LHCN-M2 (cell line): ENCODE data around the gene CA12. TPM values are rescaled to one million over a fixed set of nuclear protein-coding genes. Genes with fewer than 3 reads are reported as not detected.
A peak's percentile ranks its signal among the peaks of the same experiment; 100 is the strongest.

Source experiments
- DNase-seq: peaks from one replicate; pipeline ENCODE4 v3.0.0-alpha.2; 2012; ENCODE audit warnings: low read depth
- total RNA-seq: library from RNA; depleted of rRNA; stranded (reverse); fragments of >200 nt; gene quantifications from 2 replicates; pipeline ENCODE4 v1.2.3, GENCODE V29; 2014

CA12 gene
- total RNA-seq, 1 experiment from 2014 or later, result 4.9 TPM

DNA sequence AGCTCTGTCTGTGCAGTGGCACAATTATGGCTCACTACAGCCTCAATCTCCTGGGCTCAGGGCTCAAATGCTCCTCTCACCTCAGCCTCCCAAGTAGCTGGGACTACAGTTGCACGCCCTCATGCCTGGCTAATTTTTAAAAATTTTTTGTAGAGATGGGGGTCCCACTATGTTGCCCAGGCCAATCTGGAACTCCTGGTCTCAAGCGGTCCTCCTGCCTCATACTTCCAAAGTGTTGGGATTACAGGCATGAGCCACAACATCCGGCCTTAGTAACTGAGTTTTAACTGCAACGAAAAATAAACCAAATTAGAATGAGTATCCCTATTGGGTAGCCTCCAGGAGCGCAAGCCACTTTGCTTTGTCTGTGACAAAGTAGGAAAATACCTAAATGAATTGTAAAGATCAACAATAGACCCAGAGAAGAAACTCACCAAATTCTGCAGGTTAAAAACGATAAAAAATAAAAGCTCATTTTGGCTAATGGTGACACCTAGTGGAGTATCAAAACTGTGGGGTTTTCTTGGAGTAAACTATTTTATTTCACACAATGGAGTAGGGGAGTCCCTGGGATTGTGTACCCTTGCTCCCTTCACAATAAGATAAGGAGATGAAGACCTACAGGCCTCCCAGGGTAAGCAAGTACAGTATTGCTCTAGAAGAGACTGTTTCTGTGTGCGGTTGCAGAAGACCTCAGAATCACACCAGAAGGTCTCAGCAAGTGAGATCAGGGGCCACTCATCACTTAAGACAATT is 21.0 kb upstream of the CA12 start:
- DNase-seq, result peak; percentile 55

GRCh38 chr15:63401714-63402497 is 20.3 kb upstream of the CA12 start:
- no peak for DNase-seq

DNA sequence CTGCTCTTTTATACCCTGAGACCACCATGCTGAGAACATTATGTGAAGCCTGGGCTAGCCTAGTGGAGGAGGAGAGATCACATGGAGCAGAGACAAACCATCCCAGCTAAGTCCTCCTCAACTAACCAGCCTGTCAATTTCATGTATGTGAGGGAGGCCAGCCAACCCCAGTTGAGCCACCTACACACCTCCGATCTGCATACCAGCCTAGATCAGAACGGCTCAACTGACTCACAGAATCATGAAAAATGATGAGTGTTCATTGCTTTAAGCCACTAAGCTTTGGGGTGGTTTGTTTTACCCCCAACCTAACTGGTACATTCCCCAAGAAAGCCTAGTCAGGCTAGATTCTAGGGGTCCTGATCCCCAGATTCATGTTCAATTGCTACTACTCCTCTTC is 19.4 kb upstream of the CA12 start:
- DNase-seq, result no peak

DNA sequence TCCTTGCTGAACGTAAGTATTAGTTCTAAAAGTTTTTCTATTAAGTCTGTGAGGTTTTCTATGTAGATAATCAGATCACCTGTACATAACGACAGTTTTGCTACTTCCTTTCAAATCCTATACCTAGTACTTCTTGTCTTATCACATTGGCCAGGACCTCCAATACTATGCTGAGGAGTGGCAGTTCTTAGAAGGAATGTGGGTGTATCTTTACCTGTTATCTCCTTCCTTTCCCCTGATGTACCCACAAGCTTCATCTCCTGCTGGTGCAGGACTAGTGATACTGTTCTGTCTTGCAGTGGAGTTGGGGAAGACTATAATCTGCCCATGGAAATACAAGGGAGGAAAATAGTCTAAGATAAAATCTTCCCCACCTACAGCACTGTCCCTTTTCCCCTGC is 16.8 kb upstream of the CA12 start:
- DNase-seq, result no peak

- DNase-seq, result no peak
Observed at GRCh38 chr15:63396152-63396928, 14.7 kb upstream of the CA12 start.

DNA sequence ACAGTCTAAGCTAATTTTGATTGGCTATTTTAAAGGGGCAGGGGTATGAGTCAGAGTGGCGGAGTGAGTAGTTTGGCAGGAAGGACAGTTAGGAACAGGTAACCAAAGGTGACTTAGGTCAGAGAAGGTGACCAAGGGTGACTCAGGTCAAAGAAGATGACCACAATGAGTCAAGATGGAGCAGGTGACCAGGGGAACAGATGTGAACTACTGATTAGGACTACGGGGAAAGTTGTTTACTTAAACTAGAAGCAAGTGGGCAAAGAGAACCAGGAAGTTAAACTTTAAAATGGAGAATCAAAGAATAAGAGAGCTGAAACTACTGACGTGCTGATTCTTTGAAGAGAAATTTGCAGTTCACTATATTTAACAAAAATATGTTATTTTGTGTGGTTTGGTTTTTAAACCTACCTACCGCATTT is 14.1 kb upstream of the CA12 start:
- no peak for DNase-seq

DNA sequence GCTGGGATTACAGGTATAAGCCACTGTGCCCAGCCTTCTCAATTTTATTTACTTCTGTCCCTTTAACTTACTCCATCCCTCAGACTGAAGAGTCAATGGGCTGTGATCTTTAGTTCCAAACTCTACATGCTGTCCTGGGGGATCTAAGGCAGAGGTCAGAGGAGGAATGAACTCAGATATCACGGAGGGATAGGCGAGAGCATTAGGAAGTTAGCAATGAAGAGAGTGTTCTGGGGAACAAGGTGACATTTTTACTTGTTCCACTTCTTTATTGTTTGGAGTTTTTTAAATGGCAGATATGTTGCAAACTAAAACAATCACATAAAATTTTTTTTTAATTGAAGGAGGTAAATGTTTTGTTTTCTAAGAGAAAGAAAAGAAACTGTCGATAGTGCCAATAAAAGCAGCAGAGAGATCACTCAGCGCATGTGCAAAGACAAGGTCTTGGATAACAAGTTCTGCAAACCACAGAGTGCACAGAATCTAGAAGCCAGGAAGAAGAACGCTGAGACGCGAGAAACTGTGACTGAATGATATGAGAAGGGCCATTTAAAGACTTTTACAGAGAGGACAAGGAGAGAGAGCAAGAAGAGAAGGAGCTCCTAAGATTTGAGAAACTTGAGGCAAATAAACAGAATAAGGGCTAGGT is 10.8 kb upstream of the CA12 start:
- no peak for DNase-seq

DNA sequence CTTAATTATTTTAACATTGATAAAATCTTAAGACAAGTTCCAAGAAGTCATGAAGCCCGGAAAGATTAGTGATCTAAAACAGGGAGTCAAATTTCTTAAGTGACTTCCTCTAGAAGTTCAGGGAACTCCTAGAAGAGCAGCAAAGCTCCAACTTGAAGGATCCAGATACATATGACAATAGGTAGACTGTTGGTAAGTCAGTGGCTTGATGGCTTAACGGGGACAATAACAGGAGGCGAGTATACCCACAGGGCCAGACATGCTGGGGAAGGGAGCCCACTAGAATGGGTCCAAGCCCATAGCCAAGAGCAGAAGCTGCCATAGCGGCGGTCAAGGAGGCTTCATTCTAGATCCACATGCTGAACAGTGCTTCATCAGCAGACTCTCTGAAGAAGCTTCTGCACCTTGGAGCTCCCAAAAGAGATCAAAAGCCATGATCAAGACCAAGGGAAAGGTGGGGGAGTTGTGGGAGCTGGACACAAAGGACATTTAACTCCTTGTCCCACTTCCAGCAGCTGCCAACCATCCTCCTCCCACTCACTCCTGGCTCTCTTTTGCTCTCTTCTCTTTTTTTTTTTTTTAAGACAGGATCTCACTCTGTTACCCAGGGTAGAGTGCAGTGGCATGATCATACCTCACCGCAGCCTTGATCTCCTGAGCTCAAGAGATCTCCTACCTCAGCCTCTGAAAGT is 10.2 kb upstream of the CA12 start:
- no peak for DNase-seq

DNA sequence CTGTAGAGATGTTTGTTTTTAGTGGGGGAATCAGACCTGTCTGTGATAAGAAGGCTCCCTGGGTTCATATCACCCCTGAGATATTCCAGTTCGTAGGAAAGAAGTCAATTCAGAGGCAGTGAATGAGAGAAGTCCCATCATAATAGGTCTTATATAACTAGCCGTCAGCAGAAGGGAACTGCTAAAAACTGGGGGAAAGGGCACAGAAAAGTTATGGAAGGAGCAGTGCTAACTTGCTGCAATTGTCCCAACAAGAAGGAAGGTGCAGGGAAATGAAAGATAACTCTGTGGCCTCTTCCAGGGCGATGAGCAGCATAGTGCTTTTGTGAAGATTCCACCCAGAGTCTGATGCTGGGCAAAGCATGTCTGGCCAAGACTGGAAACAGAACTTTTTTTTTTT is 9.0 kb upstream of the CA12 start:
- no peak for DNase-seq

DNA sequence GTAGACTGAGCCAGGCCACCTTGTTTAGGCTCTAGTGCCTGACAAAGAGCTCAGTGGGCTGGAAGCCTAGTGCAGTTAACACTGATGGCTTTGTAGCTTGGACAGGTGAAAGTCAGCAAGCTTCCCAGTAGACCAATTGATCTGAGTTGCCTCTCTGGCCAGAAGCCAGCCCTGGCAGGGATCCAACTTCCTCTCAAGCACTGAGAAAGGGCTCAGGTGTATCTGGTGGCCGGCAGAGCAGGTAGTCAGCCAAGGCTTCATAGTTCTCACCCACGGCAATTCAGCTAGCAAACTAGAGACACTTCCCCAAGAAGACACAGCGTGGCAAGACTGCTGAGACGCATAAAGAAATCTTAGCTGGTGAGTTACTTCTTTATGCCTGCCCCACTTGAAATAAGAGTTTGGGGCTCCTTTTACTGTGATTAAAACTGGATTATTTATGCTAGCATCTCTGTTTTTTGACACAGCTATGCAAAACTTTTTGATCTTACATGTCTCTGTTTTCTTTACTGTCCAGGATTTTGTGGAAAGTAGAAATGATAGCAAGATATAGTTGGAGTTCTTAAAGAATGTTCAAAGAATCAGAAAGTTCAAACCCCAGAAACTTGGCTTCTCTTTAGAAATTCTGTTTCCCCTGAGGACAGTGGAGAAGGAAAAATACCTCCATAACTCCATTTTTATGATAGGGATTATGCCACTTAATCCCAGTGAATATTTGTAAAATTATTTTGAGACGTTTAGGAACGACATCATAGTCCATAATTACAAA is 8.4 kb upstream of the CA12 start:
- DNase-seq, result no peak

DNA sequence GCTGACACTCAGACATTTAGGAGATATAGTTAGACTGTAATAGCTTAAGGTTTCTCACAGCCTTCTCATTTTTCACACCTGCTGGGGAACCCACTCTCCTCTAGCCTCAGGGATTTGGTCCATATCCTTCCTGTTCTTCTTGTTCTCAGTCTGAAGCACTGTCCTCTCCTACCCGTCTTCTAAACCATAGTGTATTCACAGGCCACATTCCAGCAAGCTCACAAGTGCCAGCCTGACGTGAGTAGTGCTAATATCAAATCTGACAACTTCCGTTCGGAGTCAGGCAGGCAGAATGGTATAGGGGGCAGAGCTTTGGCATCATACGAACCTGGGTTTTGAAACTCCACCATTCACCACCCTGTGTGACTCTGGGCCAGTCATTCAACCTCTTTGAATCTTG is 6.9 kb upstream of the CA12 start:
- no peak for DNase-seq

GRCh38 chr15:63387748-63388493 is 6.3 kb upstream of the CA12 start:
- DNase-seq, result no peak

- DNase-seq, result no peak
Observed at GRCh38 chr15:63385911-63386531, 4.4 kb upstream of the CA12 start.

DNA sequence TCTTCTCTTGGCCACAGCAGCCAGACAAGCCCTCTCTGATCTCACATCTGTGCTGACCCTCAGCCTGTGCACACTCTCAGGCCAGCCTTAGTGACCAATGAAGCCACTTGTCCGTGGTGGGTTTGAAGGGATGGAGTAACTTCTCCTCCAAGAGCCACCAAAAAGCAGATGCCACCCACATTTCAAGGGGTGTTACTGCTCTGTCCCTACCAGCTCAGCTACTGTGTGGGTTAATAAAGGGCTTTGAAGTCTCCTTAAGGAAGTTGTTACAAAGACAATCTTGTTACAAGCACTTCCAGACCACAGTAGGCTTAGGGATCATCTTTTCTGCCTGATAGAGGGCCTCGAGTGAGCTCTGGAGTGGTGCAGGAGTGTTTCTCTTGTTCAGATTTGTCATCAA is 3.3 kb upstream of the CA12 start:
- no peak for DNase-seq

GRCh38 chr15:63382966-63383710 is 1.5 kb upstream of the CA12 start:
- no peak for DNase-seq

DNA sequence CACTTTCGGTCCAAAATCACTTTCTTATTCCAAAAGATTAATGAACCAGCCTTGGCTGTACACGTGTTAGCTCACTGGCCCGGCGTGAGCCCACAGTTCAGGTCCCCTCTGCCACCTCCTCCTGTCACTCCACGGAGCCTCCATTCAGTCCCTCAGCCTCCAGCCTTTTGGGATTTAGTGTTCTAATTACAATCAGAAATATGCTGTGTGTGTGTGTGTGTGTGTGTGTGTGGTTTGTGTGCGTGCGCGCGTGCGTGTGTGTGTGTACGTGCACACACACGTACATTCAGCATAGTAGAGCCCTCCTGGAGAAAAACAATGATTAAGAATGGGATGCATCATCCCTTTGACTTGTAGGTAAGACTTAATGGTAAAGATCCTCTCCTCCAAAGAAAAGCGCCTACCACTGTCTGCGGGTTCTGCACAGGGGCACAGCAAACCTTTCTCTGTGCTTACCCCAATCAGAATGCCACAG is 801 bp downstream of the CA12 start:
- DNase-seq, result no peak

DNA sequence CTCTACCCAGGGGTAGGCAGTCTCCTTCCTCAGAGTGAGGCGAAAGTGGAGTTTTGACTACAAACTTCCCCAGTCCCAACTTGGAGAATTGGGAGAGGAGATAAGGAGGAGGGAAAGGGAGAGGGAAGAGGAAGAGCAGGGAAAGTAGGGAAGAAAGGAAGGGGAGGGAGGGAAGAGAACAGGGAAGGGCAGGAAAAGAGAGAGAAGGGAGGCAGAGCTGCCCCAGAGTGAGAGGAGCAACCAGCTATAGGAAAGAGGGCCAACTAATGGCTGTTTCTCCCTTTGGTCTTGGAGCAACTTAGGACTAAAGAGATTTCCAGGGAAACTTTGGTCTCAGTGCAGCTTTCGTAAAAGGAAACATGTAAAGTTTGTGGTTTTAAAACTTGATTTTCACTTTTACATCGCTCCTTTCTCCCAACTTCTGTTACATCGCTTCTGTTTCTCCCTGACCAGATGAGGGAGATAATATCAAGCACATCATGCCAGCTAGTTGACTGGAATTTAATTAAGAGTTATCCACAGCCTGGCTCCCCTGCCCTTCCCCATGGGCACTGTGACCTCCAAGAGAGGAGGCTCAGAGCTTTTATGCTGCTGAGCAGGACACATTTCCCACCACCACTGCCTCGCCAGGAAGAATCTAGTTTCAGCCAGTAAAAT is 1.4 kb downstream of the CA12 start:
- no peak for DNase-seq
